ENCODE measurements around the gene SAMD10. TPM values are rescaled to one million over a fixed set of nuclear protein-coding genes. Genes with fewer than 3 reads are reported as not detected.

The SAMD10 gene
- total RNA-seq, 4 donors from 2014 or later = 1.1 to 6.4 (median 5.0) TPM

DNA sequence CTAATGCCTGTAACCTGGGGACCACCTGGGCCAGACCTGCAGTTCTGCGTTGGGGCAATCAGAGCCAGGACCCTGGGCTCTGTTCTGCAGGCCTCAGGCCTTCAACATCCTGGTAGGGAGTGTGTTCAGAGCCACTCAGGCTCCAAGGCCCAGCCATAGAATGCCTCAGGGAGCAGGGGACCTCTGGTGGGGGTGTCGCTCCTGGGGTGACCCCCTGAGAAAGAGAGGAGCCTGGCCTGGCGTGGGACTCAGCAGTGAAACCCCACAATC is 35.7 kb downstream of the SAMD10 start:
- peaks cover 3 to 16% of the 10 kb centered on the region in 2 donors for H3K4me1 ChIP-seq
- TF ChIP-seq POLR2A (IDR thresholded peaks at IDR 0.05) = no peak
- no peak for TF ChIP-seq CTCF (IDR thresholded peaks at IDR 0.05)
- no peak overlapping the region for H3K27ac ChIP-seq
- no peaks in the 10 kb centered on the region for H3K9me3 ChIP-seq
- intact Hi-C loops (cut with DNase I) = no loop called here
- DNase-seq = no peak
- WGBS, 2 donors = 100% methylated on average over 1 of the region's 3 CpGs
- H3K4me3 ChIP-seq (replicated peaks in 1 of 3) = no peak overlapping the region
- peaks cover 37 to 55% of the 10 kb centered on the region in 2 donors for H3K36me3 ChIP-seq
- H3K27me3 ChIP-seq = no peaks in the 10 kb centered on the region

DNA sequence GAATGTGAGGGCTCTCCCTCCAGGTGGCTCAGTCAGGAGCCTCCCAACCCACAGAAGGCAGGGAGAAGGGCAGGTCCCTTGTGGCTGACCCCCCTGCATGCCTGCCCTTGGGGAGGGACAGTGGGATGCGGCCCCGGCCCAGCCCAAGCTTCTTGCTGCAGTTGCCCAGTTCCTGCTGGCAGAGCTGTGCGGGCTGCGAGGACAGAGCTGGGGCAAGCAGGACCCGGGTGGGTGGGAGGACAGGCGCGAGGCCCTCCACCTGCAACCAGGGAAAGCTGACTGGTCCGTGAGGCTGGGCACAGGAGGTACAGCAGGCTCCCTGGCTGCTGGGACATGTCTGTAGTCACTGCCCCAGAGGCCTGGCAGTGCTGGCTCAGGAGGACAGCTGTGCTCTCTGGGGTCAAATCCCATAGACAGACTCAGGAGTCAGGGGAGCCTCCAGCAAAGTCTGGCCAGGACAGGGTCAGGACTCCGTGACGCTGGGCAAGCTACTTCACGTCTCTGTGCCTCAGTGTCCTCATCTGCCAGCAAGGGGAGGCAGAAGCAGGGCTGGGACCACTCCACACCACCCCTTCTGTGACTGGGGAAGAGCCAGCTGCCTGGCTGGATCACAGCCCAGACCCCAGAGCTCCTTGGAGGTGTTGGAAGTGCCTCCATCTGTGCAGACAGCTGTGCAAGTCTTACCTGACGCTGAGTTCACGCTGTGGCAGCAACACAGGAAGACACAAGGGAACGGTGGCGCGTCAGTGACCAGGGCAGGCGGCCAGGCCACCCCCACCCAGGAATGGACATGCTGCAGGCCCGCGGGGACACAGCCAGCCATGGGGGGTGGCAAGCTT is 36.3 kb downstream of the SAMD10 start:
- H3K36me3 ChIP-seq = peaks cover 37 to 56% of the 10 kb centered on the region in 2 donors
- TF ChIP-seq CTCF (IDR thresholded peaks at IDR 0.05) (no peak), POLR2A (IDR thresholded peaks at IDR 0.05) (no peak)
- no peaks in the 10 kb centered on the region for H3K27me3 ChIP-seq
- peaks cover 0 to 12% of the 10 kb centered on the region in 2 donors for H3K4me1 ChIP-seq
- H3K4me3 ChIP-seq (replicated peaks in 1 of 3) = no peak overlapping the region
- peak overlapping the region in 1 of 3 donors; percentile 45 for H3K27ac ChIP-seq
- WGBS, 2 donors = 82 to 96% methylated on average over 9 to 13 of the region's 19 CpGs
- intact Hi-C loops (cut with DNase I) = no loop called here
- no peaks in the 10 kb centered on the region for H3K9me3 ChIP-seq
- DNase-seq = no peak

DNA sequence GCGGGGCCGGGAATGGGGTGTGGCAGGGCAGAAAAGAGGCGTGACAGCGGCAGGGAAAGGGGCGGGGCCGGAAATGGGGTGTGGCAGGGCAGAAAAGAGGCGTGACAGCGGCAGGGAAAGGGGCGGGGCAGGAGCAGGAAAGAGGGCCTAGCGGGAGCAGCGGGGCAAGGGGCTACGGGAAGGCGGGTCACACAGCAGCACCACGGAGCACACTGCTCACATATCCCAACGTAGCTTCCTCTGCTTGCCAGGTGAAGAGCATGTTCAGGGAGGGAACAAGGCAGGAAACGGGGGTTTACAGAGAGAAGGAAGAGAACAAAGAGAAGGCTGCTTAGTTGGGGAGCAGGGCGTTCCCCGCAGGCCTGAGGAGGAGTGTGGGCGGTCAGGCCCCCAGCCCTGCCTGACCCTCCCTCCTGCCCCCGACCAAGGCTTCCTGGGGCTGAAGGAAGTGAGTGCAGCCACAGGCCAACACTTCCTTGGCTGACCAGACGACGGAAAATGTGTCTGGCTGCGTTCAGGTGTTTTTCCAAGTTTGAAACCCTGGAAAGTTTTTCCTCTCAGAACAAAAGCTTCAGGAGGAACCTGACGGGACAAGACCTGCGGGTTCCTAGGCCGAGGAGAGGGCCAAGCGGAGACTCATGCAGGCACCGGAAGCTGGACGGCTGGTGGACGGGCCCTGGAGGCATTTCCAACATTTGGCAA is 37.0 kb downstream of the SAMD10 start:
- TF ChIP-seq POLR2A (IDR thresholded peaks at IDR 0.05) (no peak), CTCF (IDR thresholded peaks at IDR 0.05) (no peak)
- H3K9me3 ChIP-seq = no peaks in the 10 kb centered on the region
- peaks cover 37 to 56% of the 10 kb centered on the region in 2 donors for H3K36me3 ChIP-seq
- 70 to 74% methylated on average over 27 to 30 of the region's 30 CpGs for WGBS, 2 donors
- no peaks in the 10 kb centered on the region for H3K27me3 ChIP-seq
- peak in 1 of 2 donors; percentile 24 for DNase-seq
- intact Hi-C loops (cut with DNase I) = no loop called here
- no peak overlapping the region for H3K4me3 ChIP-seq (replicated peaks in 1 of 3)
- peaks cover 0 to 4% of the 10 kb centered on the region in 2 donors for H3K4me1 ChIP-seq
- peak overlapping the region in 1 of 3 donors; percentile 45 for H3K27ac ChIP-seq

GRCh38 chr20:63941282-63942081 is 38.0 kb downstream of the SAMD10 start:
- Histone ChIP-seq H3K9me3 (no peaks in the 10 kb centered on the region), H3K4me3 (replicated peaks in 1 of 3) (no peak overlapping the region), H3K36me3 (peaks cover 37 to 56% of the 10 kb centered on the region in 2 donors), H3K27ac (no peak overlapping the region), H3K4me1 (no peaks in the 10 kb centered on the region), H3K27me3 (no peaks in the 10 kb centered on the region)
- WGBS, 2 donors = 71 to 81% methylated on average over 29 to 35 of the region's 39 CpGs
- DNase-seq = peak in 1 of 2 donors; percentile 35
- TF ChIP-seq CTCF (IDR thresholded peaks at IDR 0.05) = no peak
- intact Hi-C loops (cut with DNase I) = no loop called here

Measured in thyroid gland (tissue), 4 donors.